ENCODE data around the gene TEC.
"Not testable (repeated sequence)": the region's sequence is repeated elsewhere in the genome, so short reads cannot be mapped to it uniquely, and the experiment has no call there.

The TEC gene

GRCh38 chr4:48212165-48212564 lies 57.5 kb downstream of the TEC start:
- peak; percentile 15 for DNase-seq (ENCODE audit: low read depth, low spot score)

GRCh38 chr4:48210966-48211328 lies 58.7 kb downstream of the TEC start:
- no peak for DNase-seq (ENCODE audit: low read depth, low spot score)
- no peak overlapping the region for H3K4me3 ChIP-seq (ENCODE audit: low read length)

More at GRCh38 chr4:48212165-48212564, 57.5 kb downstream of the TEC start:
- H3K4me3 ChIP-seq (ENCODE audit: low read length) = no peak overlapping the region

DNA sequence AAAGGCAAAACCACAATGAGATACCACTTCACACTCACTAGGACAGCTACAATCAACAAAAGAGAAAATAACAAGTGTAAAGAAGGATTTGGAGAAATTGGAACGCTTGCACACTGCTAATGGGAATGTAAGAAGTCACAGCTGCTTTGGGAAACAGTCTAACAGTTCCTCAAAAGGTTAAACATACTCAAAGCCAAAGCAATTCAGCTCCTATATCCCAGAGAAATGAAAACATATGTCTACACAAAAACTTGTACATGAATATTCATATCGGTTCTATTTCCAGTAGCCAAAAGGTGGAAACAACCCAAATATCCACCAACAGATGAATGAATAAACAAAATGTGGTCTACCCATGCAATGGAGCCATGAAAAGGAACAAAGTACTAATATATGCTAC lies 64.0 kb downstream of the TEC start:
- H3K4me3 ChIP-seq (ENCODE audit: low read length) = no peak overlapping the region
- DNase-seq (ENCODE audit: low read depth, low spot score) = no peak

DNA sequence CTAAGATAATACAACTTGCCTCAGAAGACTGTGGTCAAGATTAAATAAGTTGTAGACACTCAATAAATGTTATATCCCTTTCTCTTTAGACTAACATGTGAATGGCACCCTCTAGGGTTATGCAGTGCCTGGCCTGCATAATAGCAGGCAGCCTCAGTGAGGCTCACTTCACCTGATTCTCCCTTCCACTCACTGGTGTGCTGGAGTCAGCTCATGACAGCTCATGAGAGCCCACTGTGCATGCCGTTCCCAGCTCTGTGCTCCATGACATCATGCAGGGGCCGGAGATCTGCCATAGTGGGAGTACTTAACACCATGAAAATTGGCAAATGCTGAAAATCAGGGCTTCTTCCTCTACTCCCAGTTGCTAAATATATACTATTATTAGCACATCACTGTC lies 64.5 kb downstream of the TEC start:
- no peak for DNase-seq (ENCODE audit: low read depth, low spot score)
- H3K4me3 ChIP-seq (ENCODE audit: low read length) = no peak overlapping the region

DNA sequence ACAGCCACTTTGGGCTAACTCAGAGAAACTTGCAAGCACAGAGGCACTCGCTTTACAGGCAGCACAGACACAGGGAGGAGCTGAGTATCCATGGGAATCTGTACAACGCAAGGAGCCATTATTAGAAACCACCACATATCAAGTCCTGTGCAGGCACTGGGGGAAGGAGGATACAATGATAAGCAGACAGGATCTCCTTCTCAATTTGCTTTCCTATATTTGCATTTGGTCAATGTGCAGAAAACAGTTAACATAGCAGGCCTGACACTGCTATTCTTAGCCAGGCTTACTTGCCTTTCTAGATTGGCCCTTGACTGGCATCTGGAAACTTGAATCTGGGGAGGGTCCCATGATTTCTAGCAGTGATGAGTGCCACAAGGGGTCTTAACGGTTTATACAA lies 65.8 kb downstream of the TEC start:
- H3K4me3 ChIP-seq (ENCODE audit: low read length) = no peak overlapping the region
- no peak for DNase-seq (ENCODE audit: low read depth, low spot score)

DNA sequence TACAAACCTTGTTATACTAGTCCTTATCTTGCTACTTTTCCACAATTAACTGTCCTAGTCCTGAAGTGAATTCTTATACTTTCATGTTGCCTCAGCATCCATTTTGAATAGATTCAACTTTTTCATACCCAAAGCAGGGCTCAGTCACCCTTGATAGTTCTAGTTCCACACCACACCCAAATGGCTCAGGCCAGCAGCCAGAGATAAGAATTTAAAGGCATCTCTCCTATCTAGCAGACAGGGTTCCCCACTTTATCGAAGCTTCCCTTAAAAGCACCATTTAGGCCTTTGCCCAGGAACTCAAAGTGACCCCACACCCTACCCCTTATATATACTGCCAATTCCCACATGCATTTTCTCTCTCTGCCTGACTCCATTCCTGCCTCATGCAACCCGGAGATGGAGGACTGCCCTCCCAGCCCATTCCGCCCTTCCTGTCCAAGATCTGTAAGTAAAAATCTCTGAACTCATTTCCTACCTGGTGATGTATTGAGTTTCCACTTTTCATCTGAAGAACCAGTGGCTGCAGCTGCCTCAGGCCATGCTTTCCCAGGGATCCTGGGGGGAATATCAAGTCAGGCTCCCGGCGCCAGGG lies 71.9 kb downstream of the TEC start:
- H3K4me3 ChIP-seq (ENCODE audit: low read length) = no peak overlapping the region
- DNase-seq (ENCODE audit: low read depth, low spot score) = no peak

- DNase-seq (ENCODE audit: low read depth, low spot score) = no peak
- H3K4me3 ChIP-seq (ENCODE audit: low read length) = no peak overlapping the region
Observed at GRCh38 chr4:48196758-48197504, 72.7 kb downstream of the TEC start.

GRCh38 chr4:48195853-48196252 lies 73.8 kb downstream of the TEC start:
- DNase-seq (ENCODE audit: low read depth, low spot score) = no peak
- no peak overlapping the region for H3K4me3 ChIP-seq (ENCODE audit: low read length)

DNA sequence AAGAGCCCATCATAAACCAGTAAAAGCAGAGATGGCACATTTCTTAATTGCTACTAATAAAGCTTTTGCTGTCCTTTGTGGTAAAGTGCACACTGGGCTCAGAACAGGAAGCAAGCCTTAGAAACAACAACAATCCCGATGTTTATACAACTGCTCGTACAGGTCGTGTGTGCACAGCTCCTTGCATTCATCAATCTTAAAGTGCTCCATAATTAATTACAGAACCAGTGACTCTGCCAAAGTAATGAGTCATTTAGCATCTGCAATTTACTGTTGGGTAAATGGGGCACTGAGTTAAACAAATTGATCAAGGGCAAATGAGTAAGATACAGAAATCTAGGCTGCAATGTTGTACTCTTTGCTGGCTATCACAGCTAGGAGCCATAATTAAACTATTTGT lies 74.3 kb downstream of the TEC start:
- no peak overlapping the region for H3K4me3 ChIP-seq (ENCODE audit: low read length)
- DNase-seq (ENCODE audit: low read depth, low spot score) = no peak

GRCh38 chr4:48194971-48195370 lies 74.7 kb downstream of the TEC start:
- DNase-seq (ENCODE audit: low read depth, low spot score) = no peak
- H3K4me3 ChIP-seq (ENCODE audit: low read length) = no peak overlapping the region

GRCh38 chr4:48193921-48194468 lies 75.6 kb downstream of the TEC start:
- DNase-seq (ENCODE audit: low read depth, low spot score) = no peak
- H3K4me3 ChIP-seq (ENCODE audit: low read length) = no peak overlapping the region

- no peak overlapping the region for H3K4me3 ChIP-seq (ENCODE audit: low read length)
- no peak for DNase-seq (ENCODE audit: low read depth, low spot score)
Observed at GRCh38 chr4:48193096-48193836, 76.4 kb downstream of the TEC start.

DNA sequence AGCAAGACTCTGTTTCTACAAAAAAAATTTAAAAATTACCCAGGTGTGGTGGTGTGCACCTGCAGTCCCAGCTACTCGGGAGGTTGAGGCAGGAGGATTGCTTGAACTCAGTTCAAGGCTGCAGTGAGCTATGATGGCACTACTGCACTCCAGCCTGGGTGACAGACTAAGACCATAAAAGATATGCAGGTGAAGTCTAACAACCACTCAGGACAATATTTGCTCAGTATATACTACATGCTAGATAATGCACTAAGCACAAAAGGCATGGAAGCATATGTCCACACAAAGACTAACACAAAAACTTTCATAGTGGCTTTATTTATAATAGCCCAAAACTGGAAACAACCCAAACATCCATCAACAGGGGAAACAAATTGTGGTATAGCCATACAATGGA lies 77.9 kb downstream of the TEC start:
- H3K4me3 ChIP-seq (ENCODE audit: low read length) = no peak overlapping the region
- no peak for DNase-seq (ENCODE audit: low read depth, low spot score)

GRCh38 chr4:48190839-48191238 lies 78.8 kb downstream of the TEC start:
- H3K4me3 ChIP-seq (ENCODE audit: low read length) = no peak overlapping the region

GRCh38 chr4:48189731-48190130 lies 79.9 kb downstream of the TEC start:
- DNase-seq (ENCODE audit: low read depth, low spot score) = no peak
- no peak overlapping the region for H3K4me3 ChIP-seq (ENCODE audit: low read length)

More at GRCh38 chr4:48190839-48191238, 78.8 kb downstream of the TEC start:
- DNase-seq (ENCODE audit: low read depth, low spot score) = no peak

GRCh38 chr4:48188390-48188789 lies 81.2 kb downstream of the TEC start:
- no peak for DNase-seq (ENCODE audit: low read depth, low spot score)
- H3K4me3 ChIP-seq (ENCODE audit: low read length) = no peak overlapping the region

DNA sequence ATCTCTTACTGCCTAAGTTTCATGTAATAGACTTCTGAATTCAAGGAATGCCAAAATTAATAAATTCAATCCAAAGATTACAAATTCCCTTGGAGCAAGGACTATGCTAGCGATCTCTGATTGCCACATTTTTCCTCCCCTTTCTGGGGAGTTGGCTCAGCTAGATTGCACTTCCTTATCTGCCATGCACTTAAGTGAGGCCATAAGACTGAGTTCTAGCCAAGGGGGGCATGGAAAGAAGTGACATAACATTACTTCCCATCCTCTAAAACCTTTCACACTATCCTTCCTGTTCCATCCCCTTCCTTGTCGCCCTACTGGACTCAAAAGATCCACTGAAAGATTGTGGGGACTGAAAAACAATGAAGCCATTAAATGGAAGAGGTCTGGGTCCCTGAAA lies 81.8 kb downstream of the TEC start:
- no peak for DNase-seq (ENCODE audit: low read depth, low spot score)
- H3K4me3 ChIP-seq (ENCODE audit: low read length) = no peak overlapping the region

GRCh38 chr4:48187066-48187465 lies 82.6 kb downstream of the TEC start:
- not testable (repeated sequence) for DNase-seq (ENCODE audit: low read depth, low spot score); H3K4me3 ChIP-seq (ENCODE audit: low read length)

- DNase-seq (ENCODE audit: low read depth, low spot score); H3K4me3 ChIP-seq (ENCODE audit: low read length): not testable (repeated sequence)
Observed at GRCh38 chr4:48186394-48186793, 83.2 kb downstream of the TEC start.

DNA sequence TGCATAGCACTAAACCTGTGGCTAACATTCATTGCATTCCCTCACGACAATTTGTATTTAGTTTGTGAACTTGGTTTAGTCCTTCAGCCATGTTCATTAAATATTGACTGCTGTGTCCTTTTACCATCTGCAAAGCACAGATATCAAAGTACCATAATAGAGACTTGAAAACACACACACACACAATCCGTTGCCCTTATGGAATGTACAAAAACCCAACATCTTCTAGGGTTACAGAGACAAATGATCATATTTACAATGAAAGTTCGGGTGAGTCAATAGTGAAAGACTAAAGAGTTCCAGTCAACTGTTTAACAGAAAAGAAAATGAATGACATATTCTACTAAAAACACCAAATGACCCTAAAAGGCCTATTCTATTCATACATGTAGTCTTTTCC lies 84.8 kb downstream of the TEC start:
- DNase-seq (ENCODE audit: low read depth, low spot score) = no peak

More for the DNA sequence above, 84.8 kb downstream of the TEC start:
- H3K4me3 ChIP-seq (ENCODE audit: low read length) = no peak overlapping the region
